ENCODE results near the gene DIPK1A.

The DIPK1A gene

DNA sequence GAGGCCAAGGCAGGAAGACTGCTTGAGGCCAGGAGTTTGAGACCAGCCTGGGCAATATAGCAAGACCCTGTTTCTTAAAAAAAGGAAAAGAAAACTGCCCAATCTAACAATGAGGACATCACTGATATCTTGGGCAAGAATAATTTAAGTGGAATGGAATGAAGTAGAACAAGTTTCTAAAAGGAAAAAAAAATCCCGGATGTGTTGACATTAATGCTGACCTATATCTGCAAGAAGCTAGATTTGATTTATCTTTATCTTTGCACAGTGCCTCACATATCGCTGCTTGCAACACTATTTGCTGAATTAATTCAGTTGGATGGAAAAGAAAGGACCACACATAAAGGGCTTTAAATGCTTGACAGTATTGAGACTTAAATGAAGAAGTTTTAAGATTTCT lies 27.8 kb downstream of the DIPK1A start:
- no peaks in the 10 kb centered on the region for H3K36me3 ChIP-seq (ENCODE audit: control insufficient read depth, insufficient read depth, low read length)
- no peak overlapping the region for H3K9ac ChIP-seq (ENCODE audit: low read depth, low read length)
- H3K4me1 ChIP-seq (ENCODE audit: control insufficient read depth, insufficient read depth, low read length), result peaks cover 9% of the 10 kb centered on the region
- no peak overlapping the region for H3K4me3 ChIP-seq (ENCODE audit: low read depth, low read length)
- no peak overlapping the region for H3K27ac ChIP-seq (ENCODE audit: low read depth, low read length)
- H3K9me3 ChIP-seq (ENCODE audit: control insufficient read depth, insufficient read depth, low read length), result no peaks in the 10 kb centered on the region
- H3K27me3 ChIP-seq (ENCODE audit: control insufficient read depth, insufficient read depth, low read length), result no peaks in the 10 kb centered on the region

DNA sequence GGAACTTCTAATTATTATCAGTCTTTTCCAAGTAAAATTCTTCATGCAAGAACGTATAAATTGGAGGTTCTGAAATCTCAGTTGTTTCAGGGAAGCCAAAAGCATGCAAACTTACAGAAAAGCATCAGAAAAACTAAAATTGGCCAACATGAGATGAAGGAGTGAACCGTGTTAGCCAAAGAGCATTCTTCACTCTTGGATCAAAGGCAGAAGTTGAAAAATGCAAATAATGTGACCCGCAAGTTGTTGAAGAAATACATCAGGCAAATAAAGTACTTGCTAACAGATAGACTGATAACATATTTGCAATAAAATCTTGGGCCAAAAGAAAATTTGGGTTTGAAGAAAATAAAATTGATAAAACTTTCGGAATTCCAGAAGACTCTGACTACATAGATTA lies 29.6 kb downstream of the DIPK1A start:
- Histone ChIP-seq H3K27me3 (ENCODE audit: control insufficient read depth, insufficient read depth, low read length) (no peaks in the 10 kb centered on the region), H3K36me3 (ENCODE audit: control insufficient read depth, insufficient read depth, low read length) (no peaks in the 10 kb centered on the region), H3K9me3 (ENCODE audit: control insufficient read depth, insufficient read depth, low read length) (no peaks in the 10 kb centered on the region), H3K4me1 (ENCODE audit: control insufficient read depth, insufficient read depth, low read length) (peaks cover 9% of the 10 kb centered on the region), H3K27ac (ENCODE audit: low read depth, low read length) (no peak overlapping the region), H3K9ac (ENCODE audit: low read depth, low read length) (no peak overlapping the region), H3K4me3 (ENCODE audit: low read depth, low read length) (no peak overlapping the region)

DNA sequence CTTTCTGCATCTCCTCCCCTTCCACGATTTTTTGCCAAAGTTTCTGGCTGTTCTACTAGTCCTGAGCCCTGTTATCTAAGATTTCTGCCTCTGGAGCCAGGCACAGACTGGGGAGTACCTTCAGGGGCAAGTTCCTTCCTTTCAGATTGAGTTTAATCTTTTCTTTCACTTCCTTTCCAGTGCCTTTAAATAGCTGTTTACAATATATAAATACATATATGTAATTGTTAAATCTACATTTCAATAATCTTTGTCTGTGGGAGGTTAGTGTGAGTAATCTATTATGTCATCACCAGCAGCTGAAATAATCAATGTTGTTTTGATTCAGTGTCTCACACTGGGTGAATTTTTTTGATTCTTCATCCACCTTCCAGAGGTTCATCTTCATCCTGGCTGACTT lies 31.8 kb downstream of the DIPK1A start:
- H3K9me3 ChIP-seq (ENCODE audit: control insufficient read depth, insufficient read depth, low read length), result no peaks in the 10 kb centered on the region

DNA sequence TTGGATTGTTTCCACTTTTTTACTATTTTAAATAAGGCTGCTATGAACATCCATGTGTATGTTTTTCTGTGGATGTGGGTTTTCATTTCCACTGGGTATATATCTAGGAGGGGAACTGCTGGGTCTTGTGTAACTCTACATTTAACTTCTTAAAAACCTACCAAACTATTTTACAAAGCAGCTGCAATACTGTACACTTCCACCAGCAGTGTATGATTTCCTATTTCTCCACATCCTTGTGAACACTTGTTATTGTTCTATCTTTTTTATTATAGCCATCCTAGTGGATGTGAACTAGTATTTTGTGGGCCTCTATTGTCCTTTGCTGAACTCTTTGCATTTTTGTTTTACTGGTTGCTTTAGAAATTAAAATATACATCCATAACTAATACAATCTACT lies 33.4 kb downstream of the DIPK1A start:
- H3K27ac ChIP-seq (ENCODE audit: low read depth, low read length), result no peak overlapping the region
- H3K4me1 ChIP-seq (ENCODE audit: control insufficient read depth, insufficient read depth, low read length), result peaks cover 5% of the 10 kb centered on the region
- no peaks in the 10 kb centered on the region for H3K36me3 ChIP-seq (ENCODE audit: control insufficient read depth, insufficient read depth, low read length)
- no peak overlapping the region for H3K9ac ChIP-seq (ENCODE audit: low read depth, low read length)
- no peaks in the 10 kb centered on the region for H3K9me3 ChIP-seq (ENCODE audit: control insufficient read depth, insufficient read depth, low read length)
- no peak overlapping the region for H3K4me3 ChIP-seq (ENCODE audit: low read depth, low read length)
- H3K27me3 ChIP-seq (ENCODE audit: control insufficient read depth, insufficient read depth, low read length), result no peaks in the 10 kb centered on the region

More for the DNA sequence above, 31.8 kb downstream of the DIPK1A start:
- no peaks in the 10 kb centered on the region for H3K36me3 ChIP-seq (ENCODE audit: control insufficient read depth, insufficient read depth, low read length)
- peaks cover 6% of the 10 kb centered on the region for H3K4me1 ChIP-seq (ENCODE audit: control insufficient read depth, insufficient read depth, low read length)
- H3K27ac ChIP-seq (ENCODE audit: low read depth, low read length), result no peak overlapping the region
- H3K27me3 ChIP-seq (ENCODE audit: control insufficient read depth, insufficient read depth, low read length), result no peaks in the 10 kb centered on the region
- no peak overlapping the region for H3K4me3 ChIP-seq (ENCODE audit: low read depth, low read length)
- no peak overlapping the region for H3K9ac ChIP-seq (ENCODE audit: low read depth, low read length)

DNA sequence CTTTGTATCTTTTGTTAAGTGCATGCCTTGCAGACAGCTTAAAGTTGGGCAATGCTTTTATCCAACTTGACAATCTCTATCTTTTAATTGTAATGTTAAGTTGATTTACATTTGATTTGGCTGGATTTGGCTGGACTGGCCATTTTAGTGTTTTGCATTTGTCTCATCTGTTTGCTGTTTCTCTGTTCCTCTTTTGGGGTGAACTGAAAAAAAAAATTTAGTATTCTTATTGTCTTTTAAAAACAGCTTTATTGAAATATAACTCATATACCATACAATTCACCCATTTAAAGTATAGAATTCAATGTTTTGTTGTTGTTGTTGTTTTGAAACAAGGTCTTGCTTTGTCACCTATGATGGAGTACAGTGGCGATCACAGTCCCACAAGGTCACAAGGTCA lies 34.4 kb downstream of the DIPK1A start:
- no peak overlapping the region for H3K27ac ChIP-seq (ENCODE audit: low read depth, low read length)
- no peaks in the 10 kb centered on the region for H3K27me3 ChIP-seq (ENCODE audit: control insufficient read depth, insufficient read depth, low read length)
- no peak overlapping the region for H3K4me3 ChIP-seq (ENCODE audit: low read depth, low read length)
- H3K36me3 ChIP-seq (ENCODE audit: control insufficient read depth, insufficient read depth, low read length), result no peaks in the 10 kb centered on the region
- no peak overlapping the region for H3K9ac ChIP-seq (ENCODE audit: low read depth, low read length)
- H3K4me1 ChIP-seq (ENCODE audit: control insufficient read depth, insufficient read depth, low read length), result peaks cover 5% of the 10 kb centered on the region
- no peaks in the 10 kb centered on the region for H3K9me3 ChIP-seq (ENCODE audit: control insufficient read depth, insufficient read depth, low read length)

DNA sequence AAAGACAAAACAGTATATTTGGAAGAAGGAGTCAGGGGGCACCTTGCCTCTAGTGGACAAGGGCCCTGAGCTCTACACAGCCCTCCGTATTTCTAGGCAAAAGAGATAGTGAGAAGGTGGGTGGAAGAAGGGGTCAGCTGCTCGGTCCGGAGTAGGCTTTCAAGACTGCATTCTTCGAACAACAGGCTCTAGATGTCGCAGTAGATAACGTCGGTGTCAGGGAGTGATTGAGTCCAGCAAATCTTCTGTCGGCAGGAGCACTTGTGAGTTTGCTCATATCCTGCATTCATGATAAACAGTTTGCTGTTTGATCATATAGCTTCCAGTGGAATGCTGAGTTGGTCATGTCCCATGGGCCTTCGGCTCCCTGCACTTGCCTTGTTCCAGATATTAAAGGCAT lies 36.8 kb downstream of the DIPK1A start:
- Histone ChIP-seq H3K27ac (ENCODE audit: low read depth, low read length) (no peak overlapping the region), H3K4me1 (ENCODE audit: control insufficient read depth, insufficient read depth, low read length) (peaks cover 3% of the 10 kb centered on the region), H3K9me3 (ENCODE audit: control insufficient read depth, insufficient read depth, low read length) (no peaks in the 10 kb centered on the region), H3K4me3 (ENCODE audit: low read depth, low read length) (no peak overlapping the region), H3K36me3 (ENCODE audit: control insufficient read depth, insufficient read depth, low read length) (no peaks in the 10 kb centered on the region), H3K9ac (ENCODE audit: low read depth, low read length) (no peak overlapping the region), H3K27me3 (ENCODE audit: control insufficient read depth, insufficient read depth, low read length) (no peaks in the 10 kb centered on the region)

DNA sequence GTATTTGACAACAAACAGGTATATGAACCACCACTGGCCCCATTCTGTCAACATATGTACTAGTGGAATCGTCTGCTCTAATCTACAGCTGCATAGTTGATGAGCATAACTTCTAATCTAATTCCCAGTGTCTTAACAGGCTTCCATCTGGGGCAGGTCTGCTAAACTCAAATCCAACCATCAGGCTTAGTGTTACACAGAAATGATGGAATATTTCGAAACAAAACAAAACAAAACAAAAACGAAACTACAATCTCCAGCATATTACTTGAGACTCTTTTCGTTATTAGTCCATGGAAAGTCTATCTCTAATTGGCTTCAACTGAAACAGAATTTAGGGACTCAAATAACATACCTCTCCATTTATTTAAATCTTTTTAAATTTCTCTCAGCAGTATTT lies 37.6 kb downstream of the DIPK1A start:
- Histone ChIP-seq H3K27me3 (ENCODE audit: control insufficient read depth, insufficient read depth, low read length) (no peaks in the 10 kb centered on the region), H3K9me3 (ENCODE audit: control insufficient read depth, insufficient read depth, low read length) (no peaks in the 10 kb centered on the region), H3K27ac (ENCODE audit: low read depth, low read length) (no peak overlapping the region), H3K4me1 (ENCODE audit: control insufficient read depth, insufficient read depth, low read length) (no peaks in the 10 kb centered on the region), H3K4me3 (ENCODE audit: low read depth, low read length) (no peak overlapping the region), H3K9ac (ENCODE audit: low read depth, low read length) (no peak overlapping the region), H3K36me3 (ENCODE audit: control insufficient read depth, insufficient read depth, low read length) (no peaks in the 10 kb centered on the region)

DNA sequence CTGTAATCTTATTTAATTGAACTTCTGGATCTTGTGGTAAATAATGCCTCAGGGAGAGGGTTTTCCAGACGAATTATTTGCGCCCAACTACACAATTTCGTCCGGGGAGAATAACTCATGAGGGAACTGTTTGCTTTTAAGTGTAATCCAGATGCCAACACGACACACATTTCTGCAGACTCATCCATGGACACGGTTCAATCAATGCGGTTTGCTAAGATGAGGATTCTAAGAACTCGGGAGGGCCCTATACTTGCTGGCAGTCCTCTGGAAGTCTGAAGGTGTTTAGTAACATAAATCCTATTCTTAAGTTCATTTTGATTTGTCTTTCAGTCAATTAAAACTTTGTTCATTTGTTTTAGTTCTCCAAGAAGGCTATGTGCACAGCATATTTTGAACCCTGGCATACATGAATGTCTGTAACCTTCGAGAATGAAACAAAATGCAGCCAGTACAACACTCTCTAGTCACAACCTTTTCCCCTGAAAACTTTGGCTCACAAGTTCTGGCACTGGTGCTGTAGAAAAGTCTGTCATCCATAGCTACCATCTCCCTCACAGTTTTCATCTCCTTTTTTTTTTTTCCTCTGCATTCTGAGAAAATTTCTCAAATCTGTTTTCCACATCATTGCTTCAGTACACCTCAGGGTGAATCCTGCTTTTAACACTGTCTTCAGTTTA lies 38.8 kb downstream of the DIPK1A start:
- Histone ChIP-seq H3K27me3 (ENCODE audit: control insufficient read depth, insufficient read depth, low read length) (no peaks in the 10 kb centered on the region), H3K36me3 (ENCODE audit: control insufficient read depth, insufficient read depth, low read length) (no peaks in the 10 kb centered on the region), H3K4me3 (ENCODE audit: low read depth, low read length) (no peak overlapping the region), H3K9ac (ENCODE audit: low read depth, low read length) (no peak overlapping the region), H3K27ac (ENCODE audit: low read depth, low read length) (no peak overlapping the region), H3K4me1 (ENCODE audit: control insufficient read depth, insufficient read depth, low read length) (no peaks in the 10 kb centered on the region), H3K9me3 (ENCODE audit: control insufficient read depth, insufficient read depth, low read length) (no peaks in the 10 kb centered on the region)

DNA sequence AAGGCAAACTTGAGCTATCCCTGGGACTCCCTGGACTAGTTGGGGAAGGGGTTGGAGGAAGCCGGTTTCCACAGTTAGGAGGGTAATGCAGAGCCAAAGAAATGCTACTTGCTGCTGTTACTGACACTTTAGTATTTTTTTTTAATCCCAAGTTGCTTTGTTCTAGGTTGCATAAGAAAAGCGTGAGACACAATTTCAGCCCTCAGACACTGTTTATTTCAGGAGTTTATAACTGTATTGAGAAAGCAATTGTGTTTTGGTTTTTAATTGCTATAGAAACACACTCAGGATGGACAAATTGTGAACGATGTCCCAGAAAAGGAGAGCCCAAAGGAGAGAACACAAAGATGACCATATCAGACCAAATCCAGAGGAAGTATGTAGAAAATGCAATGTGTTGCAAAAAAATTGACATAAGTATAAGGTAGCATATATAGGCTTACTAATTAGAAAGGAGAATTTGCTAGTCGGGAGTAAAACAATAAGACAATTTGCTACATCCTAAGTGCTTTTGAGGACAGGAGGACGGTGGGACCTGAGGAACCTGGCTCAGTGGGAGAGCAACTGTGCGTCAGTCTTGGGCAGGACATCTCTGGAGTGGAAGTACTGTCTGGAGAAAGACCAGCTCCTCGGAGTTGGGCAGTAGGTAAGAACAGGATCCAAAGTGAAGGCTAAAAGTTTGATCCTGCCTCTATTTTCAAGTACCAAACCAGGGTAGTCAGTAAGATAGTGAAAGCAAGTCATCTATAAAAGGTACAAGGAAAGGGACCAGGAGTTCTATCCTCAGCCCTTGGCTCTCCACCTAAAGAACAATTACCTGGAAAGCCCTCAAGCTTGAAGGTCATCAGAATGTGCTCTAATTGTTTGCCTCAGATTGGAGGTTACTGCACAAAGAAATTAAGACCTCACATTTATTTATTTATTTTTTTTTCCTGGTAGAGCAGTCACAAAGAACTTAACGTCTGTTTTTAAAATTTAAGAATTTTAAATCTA lies 39.9 kb downstream of the DIPK1A start:
- H3K4me1 ChIP-seq (ENCODE audit: control insufficient read depth, insufficient read depth, low read length), result no peaks in the 10 kb centered on the region
- H3K36me3 ChIP-seq (ENCODE audit: control insufficient read depth, insufficient read depth, low read length), result no peaks in the 10 kb centered on the region
- no peak overlapping the region for H3K4me3 ChIP-seq (ENCODE audit: low read depth, low read length)
- no peaks in the 10 kb centered on the region for H3K9me3 ChIP-seq (ENCODE audit: control insufficient read depth, insufficient read depth, low read length)
- H3K27me3 ChIP-seq (ENCODE audit: control insufficient read depth, insufficient read depth, low read length), result no peaks in the 10 kb centered on the region
- H3K27ac ChIP-seq (ENCODE audit: low read depth, low read length), result no peak overlapping the region
- H3K9ac ChIP-seq (ENCODE audit: low read depth, low read length), result no peak overlapping the region

DNA sequence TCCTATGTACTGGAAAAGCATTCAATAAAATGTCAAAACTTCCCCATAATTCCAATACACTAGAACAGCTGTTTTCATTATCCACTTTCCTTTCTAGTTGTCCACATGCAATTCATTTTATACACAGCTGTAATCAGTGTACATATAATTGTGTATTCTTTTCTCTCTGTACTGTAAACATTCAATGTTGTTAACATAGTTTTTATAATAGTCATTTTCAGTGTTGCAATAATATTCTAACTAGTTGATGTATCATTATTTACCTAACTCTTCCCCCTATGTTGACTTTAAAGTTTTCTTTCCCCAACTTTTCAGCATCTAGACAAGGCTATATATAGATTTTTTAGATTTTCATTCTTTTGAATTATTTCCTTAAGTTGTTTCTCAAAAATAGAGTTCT lies 44.4 kb downstream of the DIPK1A start:
- no peaks in the 10 kb centered on the region for H3K27me3 ChIP-seq (ENCODE audit: control insufficient read depth, insufficient read depth, low read length)
- H3K36me3 ChIP-seq (ENCODE audit: control insufficient read depth, insufficient read depth, low read length), result no peaks in the 10 kb centered on the region
- H3K27ac ChIP-seq (ENCODE audit: low read depth, low read length), result no peak overlapping the region
- H3K9me3 ChIP-seq (ENCODE audit: control insufficient read depth, insufficient read depth, low read length), result no peaks in the 10 kb centered on the region
- H3K4me3 ChIP-seq (ENCODE audit: low read depth, low read length), result no peak overlapping the region
- no peaks in the 10 kb centered on the region for H3K4me1 ChIP-seq (ENCODE audit: control insufficient read depth, insufficient read depth, low read length)
- no peak overlapping the region for H3K9ac ChIP-seq (ENCODE audit: low read depth, low read length)

DNA sequence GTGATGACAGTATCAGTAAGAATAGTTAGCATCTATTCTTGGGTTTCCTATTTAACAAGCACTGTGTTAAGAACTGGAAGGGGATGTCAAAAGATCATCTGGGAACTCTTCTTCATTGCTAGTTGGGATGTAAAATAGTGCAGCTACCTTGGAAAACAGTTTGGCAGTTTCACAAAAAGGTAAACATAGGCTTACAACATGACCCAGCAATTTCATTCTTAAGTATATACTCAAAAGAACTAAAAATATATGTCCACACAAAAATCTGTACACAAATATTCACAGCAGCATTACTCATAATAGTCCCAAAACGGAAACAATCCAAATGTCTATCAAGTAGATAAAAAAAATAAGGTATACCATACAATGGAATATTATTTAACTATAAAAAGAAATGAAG lies 45.7 kb downstream of the DIPK1A start:
- Histone ChIP-seq H3K4me1 (ENCODE audit: control insufficient read depth, insufficient read depth, low read length) (no peaks in the 10 kb centered on the region), H3K9ac (ENCODE audit: low read depth, low read length) (no peak overlapping the region), H3K9me3 (ENCODE audit: control insufficient read depth, insufficient read depth, low read length) (no peaks in the 10 kb centered on the region), H3K27me3 (ENCODE audit: control insufficient read depth, insufficient read depth, low read length) (no peaks in the 10 kb centered on the region), H3K27ac (ENCODE audit: low read depth, low read length) (no peak overlapping the region), H3K36me3 (ENCODE audit: control insufficient read depth, insufficient read depth, low read length) (no peaks in the 10 kb centered on the region), H3K4me3 (ENCODE audit: low read depth, low read length) (no peak overlapping the region)

All from HUES48 (cell line).